Fibroblast of mammary gland (primary cell): Measurements from ENCODE around the gene RNF144B.

ENCODE experiments used
- DNase-seq: peaks from one replicate; pipeline ENCODE4 v3.0.0-alpha.2; 2010; ENCODE audit warnings: low read depth
- H3K4me3 ChIP-seq: 2 replicates; pipeline ENCODE4 v1.5.1; 2011; ENCODE audit warnings: low read depth, mild to moderate bottlenecking, low read length, moderate library complexity; ENCODE audit not compliant: control insufficient read depth
- CTCF ChIP-seq: conservative IDR thresholded peaks from 2 replicates; pipeline ENCODE4 v1.5.1; 2011; ENCODE audit warnings: low read depth, low read length, inconsistent platforms; ENCODE audit not compliant: control insufficient read depth, insufficient read depth

Gene RNF144B

GRCh38 chr6:18488526-18489270 lies 101.5 kb downstream of the RNF144B start:
- no peak for DNase-seq
- no peak overlapping the region for H3K4me3 ChIP-seq
- no peak for TF ChIP-seq CTCF

GRCh38 chr6:18489335-18489734 lies 102.2 kb downstream of the RNF144B start:
- no peak for DNase-seq
- TF ChIP-seq CTCF: no peak
- no peak overlapping the region for H3K4me3 ChIP-seq

DNA sequence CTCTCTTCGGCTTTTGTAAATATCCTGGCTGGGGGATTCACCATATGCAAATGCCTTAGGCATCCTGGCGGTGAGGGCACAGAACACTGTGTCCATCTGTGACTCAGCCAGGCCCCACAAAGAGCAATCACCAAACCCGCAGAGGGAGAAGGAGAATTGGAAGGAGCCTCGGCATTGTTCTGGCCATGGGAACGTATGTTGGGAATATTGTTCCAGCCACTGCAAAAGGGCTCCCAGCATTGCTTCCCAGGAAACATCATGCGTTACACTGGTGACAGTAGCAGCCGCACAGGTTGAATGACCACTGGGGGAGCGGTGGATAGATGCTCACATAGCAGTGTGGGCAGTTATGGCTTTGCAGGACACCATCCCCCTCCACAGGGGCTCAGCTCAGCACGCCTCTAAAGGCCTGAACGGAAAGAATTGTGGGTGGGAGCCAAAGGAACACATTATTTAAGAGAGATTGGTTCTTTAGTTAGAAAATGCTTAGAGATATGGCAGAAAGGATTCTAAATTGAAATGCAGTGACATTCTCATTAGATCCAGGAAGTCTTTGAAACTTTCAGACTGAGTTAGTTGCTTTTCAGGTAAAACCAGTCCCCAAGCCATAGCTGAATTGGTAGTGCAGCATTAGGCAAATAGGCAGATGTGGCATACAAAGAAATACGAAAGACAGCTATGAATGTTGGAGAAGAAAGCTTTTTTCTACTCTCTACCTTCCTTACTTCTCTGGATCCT lies 104.3 kb downstream of the RNF144B start:
- no peak for DNase-seq
- TF ChIP-seq CTCF: no peak

GRCh38 chr6:18492972-18493371 lies 105.8 kb downstream of the RNF144B start:
- TF ChIP-seq CTCF: no peak
- no peak for DNase-seq
- no peak overlapping the region for H3K4me3 ChIP-seq

More for the DNA sequence above, 104.3 kb downstream of the RNF144B start:
- no peak overlapping the region for H3K4me3 ChIP-seq

GRCh38 chr6:18493382-18493891 lies 106.3 kb downstream of the RNF144B start:
- DNase-seq: no peak
- no peak for TF ChIP-seq CTCF
- no peak overlapping the region for H3K4me3 ChIP-seq

DNA sequence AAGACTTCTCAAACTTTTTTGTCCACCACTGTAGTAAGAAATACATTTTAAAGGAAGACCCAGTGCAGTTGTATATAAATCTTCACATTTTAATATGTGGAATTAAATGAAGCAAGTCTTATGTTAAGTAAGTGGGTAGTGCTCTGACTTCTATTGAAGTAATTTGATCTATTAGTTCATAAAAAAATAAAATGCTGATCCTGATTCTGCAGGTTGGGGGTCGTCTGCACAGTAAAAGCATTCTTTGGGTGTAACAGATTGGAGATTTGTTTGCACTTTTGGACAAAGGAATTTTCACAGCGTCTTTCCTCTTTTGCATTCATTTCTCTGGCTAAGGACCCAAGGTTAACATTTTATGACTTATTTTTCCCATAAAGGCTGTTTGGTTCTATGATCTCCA lies 106.8 kb downstream of the RNF144B start:
- no peak for DNase-seq
- no peak overlapping the region for H3K4me3 ChIP-seq
- no peak for TF ChIP-seq CTCF
